Thymus (tissue), 11 donors: Measurements from ENCODE around the gene AMPD3. TPM values are rescaled to one million over a fixed set of nuclear protein-coding genes. Genes with fewer than 3 reads are reported as not detected.

Source experiments
- DNase-seq, 9 donors: peaks; one replicate each; pipeline ENCODE4 v3.0.0-alpha.2; 2013; ENCODE audit warnings: low spot score in 9 of 9, low read depth in 6 of 9, missing footprints in 1 of 9
- H3K27ac ChIP-seq, 2 donors: one replicate each; pipeline ENCODE4 v1.5.1; 2013; ENCODE audit warnings: control low read depth in 1 of 2, low read depth in 1 of 2, low read length in 1 of 2, mild to moderate bottlenecking in 1 of 2, moderate library complexity in 1 of 2
- H3K27me3 ChIP-seq, 2 donors: one replicate each; pipeline ENCODE4 v1.5.1; 2013; ENCODE audit warnings: low read length in 1 of 2; ENCODE audit not compliant: control insufficient read depth in 2 of 2, insufficient read depth in 1 of 2
- H3K36me3 ChIP-seq, 2 donors: one replicate each; pipeline ENCODE4 v1.5.1; 2013; ENCODE audit warnings: low read length in 1 of 2, mild to moderate bottlenecking in 1 of 2, moderate library complexity in 1 of 2; ENCODE audit not compliant: control insufficient read depth in 2 of 2, insufficient read depth in 2 of 2
- H3K4me1 ChIP-seq, 2 donors: one replicate each; pipeline ENCODE4 v1.5.1; 2013; ENCODE audit warnings: low read length in 2 of 2; ENCODE audit not compliant: control insufficient read depth in 2 of 2, insufficient read depth in 2 of 2
- H3K4me3 ChIP-seq, 2 donors: one replicate each; pipeline ENCODE4 v1.5.1; 2013; ENCODE audit warnings: low read length in 2 of 2, control low read depth in 1 of 2, mild to moderate bottlenecking in 1 of 2
- H3K9me3 ChIP-seq, 2 donors: one replicate each; pipeline ENCODE4 v1.5.1; 2013; ENCODE audit warnings: low read length in 1 of 2, mild to moderate bottlenecking in 1 of 2; ENCODE audit not compliant: control insufficient read depth in 2 of 2, insufficient read depth in 1 of 2
- WGBS: extraction: QIAGEN DNeasy Blood & Tissue Kit; methylation state at CpG from one replicate; pipeline ENCODE4 v1.1.7; 2013; 5-methylcytosine and 5-hydroxymethylcytosine counted together
- polyA plus RNA-seq: library from polyadenylated mRNA; stranded (reverse); fragments of 200-250 nt; gene quantifications from one replicate; pipeline ENCODE4 v1.2.3, GENCODE V29; 2013
- total RNA-seq: library from RNA; stranded (reverse); fragments of 120-200 nt; gene quantifications from one replicate; pipeline ENCODE4 v1.2.4, GENCODE V29; 2013
- donor health status: healthy.

Gene AMPD3
- total and polyA plus RNA-seq, 2 donors: 13.1 to 13.6 TPM

GRCh38 chr11:10441652-10442503 lies 13.2 kb upstream of the AMPD3 start:
- 41% methylated on average over 8 of the region's 8 CpGs for WGBS
- peak in 2 of 9 donors; percentile 48 to 72 for DNase-seq
- no peaks in the 10 kb centered on the region for H3K36me3 ChIP-seq

DNA sequence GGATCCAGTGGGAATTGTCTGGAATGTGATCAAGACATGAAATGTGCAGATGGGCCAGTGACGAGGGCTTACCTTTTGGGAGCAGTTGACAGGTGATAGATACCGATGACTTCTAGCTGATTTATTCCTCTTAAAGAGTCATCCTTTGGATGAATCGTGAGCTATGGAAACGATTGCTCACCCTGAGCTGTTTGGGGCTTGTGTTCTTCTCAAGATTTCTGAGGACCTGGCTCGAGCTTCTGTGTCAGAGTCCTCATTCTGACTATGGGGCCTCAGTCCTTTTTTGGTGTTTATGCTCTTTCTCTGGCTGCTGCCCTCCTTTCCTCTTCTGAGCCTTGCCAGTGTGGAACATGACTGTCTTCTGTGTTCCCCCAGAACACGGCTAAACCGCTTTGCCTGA lies 11.9 kb upstream of the AMPD3 start:
- H3K27ac ChIP-seq: no peak overlapping the region
- DNase-seq: no peak
- H3K36me3 ChIP-seq: no peaks in the 10 kb centered on the region
- 98% methylated on average over 7 of the region's 7 CpGs for WGBS
- peaks cover 21 to 39% of the 10 kb centered on the region in 2 donors for H3K4me1 ChIP-seq
- H3K4me3 ChIP-seq: no peak overlapping the region
- H3K27me3 ChIP-seq: no peaks in the 10 kb centered on the region
- no peaks in the 10 kb centered on the region for H3K9me3 ChIP-seq

More at GRCh38 chr11:10441652-10442503, 13.2 kb upstream of the AMPD3 start:
- peaks cover 21 to 37% of the 10 kb centered on the region in 2 donors for H3K4me1 ChIP-seq
- peak overlapping the region in 1 of 2 donors; percentile 1 for H3K27ac ChIP-seq
- no peak overlapping the region for H3K4me3 ChIP-seq
- no peaks in the 10 kb centered on the region for H3K9me3 ChIP-seq
- no peaks in the 10 kb centered on the region for H3K27me3 ChIP-seq

DNA sequence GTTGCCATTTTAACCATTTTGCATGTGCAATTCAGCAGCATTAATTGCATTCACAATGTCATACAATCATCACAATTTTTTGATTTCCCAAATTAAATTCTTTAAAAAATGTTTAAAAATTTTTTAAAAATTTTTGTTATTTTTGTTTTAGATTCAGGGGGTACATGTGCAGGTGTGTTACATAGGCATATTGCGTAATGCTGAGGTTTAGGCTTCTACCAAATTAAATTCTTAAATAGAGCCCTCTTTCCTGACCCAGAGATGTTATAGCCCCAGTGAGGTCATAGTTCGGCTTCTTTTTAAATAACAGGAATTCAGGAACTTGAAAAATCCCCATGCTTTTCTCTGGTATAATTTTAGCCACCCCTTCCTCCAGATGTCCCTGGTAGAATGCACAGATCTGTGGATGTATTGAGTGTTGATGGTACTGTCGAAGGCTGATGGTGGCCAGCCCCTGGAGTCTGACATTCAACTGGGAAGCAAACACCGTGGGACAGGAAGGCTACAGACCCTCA lies 11.3 kb upstream of the AMPD3 start:
- H3K27me3 ChIP-seq: no peaks in the 10 kb centered on the region
- H3K9me3 ChIP-seq: no peaks in the 10 kb centered on the region
- H3K27ac ChIP-seq: no peak overlapping the region
- no peak for DNase-seq
- no peak overlapping the region for H3K4me3 ChIP-seq
- peaks cover 21 to 39% of the 10 kb centered on the region in 2 donors for H3K4me1 ChIP-seq
- H3K36me3 ChIP-seq: no peaks in the 10 kb centered on the region
- 92% methylated on average over 4 of the region's 4 CpGs for WGBS

- Histone ChIP-seq H3K36me3 (no peaks in the 10 kb centered on the region), H3K9me3 (no peaks in the 10 kb centered on the region), H3K27me3 (peaks cover 0 to 4% of the 10 kb centered on the region in 2 donors), H3K4me1 (peaks cover 21 to 42% of the 10 kb centered on the region in 2 donors), H3K4me3 (no peak overlapping the region), H3K27ac (peak overlapping the region; percentile 45 to 60)
- WGBS: 59% methylated on average over 4 of the region's 4 CpGs
- DNase-seq: peak in 2 of 9 donors; percentile 42 to 74
These were observed 10.2 kb upstream of the AMPD3 start for GRCh38 chr11:10444725-10445315.

GRCh38 chr11:10447445-10447844 lies 7.6 kb upstream of the AMPD3 start:
- DNase-seq: no peak
- WGBS: 97% methylated on average over 2 of the region's 2 CpGs
- Histone ChIP-seq H3K4me3 (no peak overlapping the region), H3K36me3 (no peaks in the 10 kb centered on the region), H3K9me3 (no peaks in the 10 kb centered on the region), H3K27ac (no peak overlapping the region), H3K4me1 (peaks cover 20 to 49% of the 10 kb centered on the region in 2 donors), H3K27me3 (peaks cover 0 to 19% of the 10 kb centered on the region in 2 donors)

- H3K4me1 ChIP-seq: peaks cover 16 to 45% of the 10 kb centered on the region in 2 donors
- H3K27me3 ChIP-seq: peaks cover 0 to 19% of the 10 kb centered on the region in 2 donors
- peak in 1 of 9 donors; percentile 65 for DNase-seq
- no peaks in the 10 kb centered on the region for H3K9me3 ChIP-seq
- H3K27ac ChIP-seq: peak overlapping the region in 1 of 2 donors; percentile 71
- 3% methylated on average over 94 of the region's 94 CpGs for WGBS
- no peaks in the 10 kb centered on the region for H3K36me3 ChIP-seq
- peak overlapping the region; percentile 41 to 71 for H3K4me3 ChIP-seq
These were observed 4.3 kb upstream of the AMPD3 start for GRCh38 chr11:10450462-10451425.

DNA sequence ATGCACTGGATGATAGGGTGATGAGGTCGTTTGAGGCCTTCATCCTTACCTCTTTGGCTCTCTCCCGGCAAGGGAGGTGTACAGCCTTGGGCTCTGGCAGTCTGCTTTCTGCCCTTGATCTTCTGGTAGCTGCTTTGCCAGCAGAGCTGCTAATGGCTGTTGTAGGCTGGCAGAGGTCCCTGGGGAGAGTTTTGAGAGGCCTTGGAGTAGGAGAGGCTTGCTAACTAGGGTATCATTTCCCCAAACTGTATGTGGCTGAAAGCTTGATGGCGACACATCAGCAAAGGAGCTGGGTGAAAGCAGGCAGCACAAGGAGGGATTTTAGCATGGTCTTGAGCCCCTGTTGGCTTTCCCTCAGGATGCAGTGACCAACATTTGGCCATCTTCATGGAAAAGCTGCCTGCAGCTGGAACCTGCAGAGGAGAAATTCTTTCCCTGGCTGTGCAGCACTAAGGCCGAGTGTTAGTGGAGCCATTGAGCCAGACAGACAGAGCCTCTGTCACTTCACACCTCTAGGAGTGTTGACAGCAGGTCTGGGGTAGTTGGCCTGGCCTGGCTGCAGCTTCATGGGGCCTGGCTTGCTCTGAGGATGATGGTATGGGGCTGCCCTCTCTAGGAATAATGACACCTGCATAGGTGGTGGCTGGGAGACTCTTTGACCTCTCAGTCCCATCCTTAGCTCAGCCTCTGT lies 3.5 kb upstream of the AMPD3 start:
- Histone ChIP-seq H3K27ac (peak overlapping the region in 1 of 2 donors; percentile 71), H3K4me1 (peaks cover 17 to 50% of the 10 kb centered on the region in 2 donors), H3K36me3 (no peaks in the 10 kb centered on the region), H3K9me3 (no peaks in the 10 kb centered on the region), H3K27me3 (peaks cover 0 to 19% of the 10 kb centered on the region in 2 donors), H3K4me3 (peak overlapping the region; percentile 41 to 71)
- DNase-seq: no peak
- WGBS: 70% methylated on average over 4 of the region's 4 CpGs

DNA sequence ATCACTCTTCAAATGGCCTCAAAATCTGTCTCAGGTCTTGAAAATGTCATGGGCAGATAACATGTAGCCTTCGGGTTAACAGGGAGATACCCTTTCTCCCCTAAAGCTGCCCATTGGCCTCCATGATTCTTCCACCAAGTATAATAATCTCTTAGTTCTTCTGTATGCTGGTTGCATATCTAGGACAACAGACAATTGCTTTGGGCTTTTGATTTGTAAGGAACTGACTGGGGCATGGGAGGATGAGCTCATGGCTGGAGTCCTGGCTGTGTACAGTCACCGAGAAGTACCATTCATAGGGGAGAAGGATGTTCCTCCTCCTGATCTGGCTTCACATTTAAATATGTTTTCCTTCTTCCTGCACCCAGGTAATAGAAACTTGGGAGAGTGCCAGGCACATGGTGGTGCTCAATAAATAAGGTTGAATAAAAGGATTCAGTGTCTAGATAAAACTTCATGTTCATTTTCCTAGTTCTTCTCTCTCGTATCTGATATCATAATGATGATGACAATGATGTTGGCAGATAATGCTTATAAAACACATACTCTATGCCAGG lies 2.8 kb upstream of the AMPD3 start:
- Histone ChIP-seq H3K4me3 (no peak overlapping the region), H3K4me1 (peaks cover 24 to 58% of the 10 kb centered on the region in 2 donors), H3K36me3 (no peaks in the 10 kb centered on the region), H3K27me3 (peaks cover 0 to 19% of the 10 kb centered on the region in 2 donors), H3K9me3 (no peaks in the 10 kb centered on the region), H3K27ac (no peak overlapping the region)
- no peak for DNase-seq
- 97% methylated on average over 3 of the region's 3 CpGs for WGBS
